ENCODE measurements around the gene AMDHD2. TPM values are rescaled to one million over a fixed set of nuclear protein-coding genes. Genes with fewer than 3 reads are reported as not detected.

AMDHD2 gene
- total and polyA plus RNA-seq, 7 donors, result 5.4 to 12.6 (median 9.4) TPM

DNA sequence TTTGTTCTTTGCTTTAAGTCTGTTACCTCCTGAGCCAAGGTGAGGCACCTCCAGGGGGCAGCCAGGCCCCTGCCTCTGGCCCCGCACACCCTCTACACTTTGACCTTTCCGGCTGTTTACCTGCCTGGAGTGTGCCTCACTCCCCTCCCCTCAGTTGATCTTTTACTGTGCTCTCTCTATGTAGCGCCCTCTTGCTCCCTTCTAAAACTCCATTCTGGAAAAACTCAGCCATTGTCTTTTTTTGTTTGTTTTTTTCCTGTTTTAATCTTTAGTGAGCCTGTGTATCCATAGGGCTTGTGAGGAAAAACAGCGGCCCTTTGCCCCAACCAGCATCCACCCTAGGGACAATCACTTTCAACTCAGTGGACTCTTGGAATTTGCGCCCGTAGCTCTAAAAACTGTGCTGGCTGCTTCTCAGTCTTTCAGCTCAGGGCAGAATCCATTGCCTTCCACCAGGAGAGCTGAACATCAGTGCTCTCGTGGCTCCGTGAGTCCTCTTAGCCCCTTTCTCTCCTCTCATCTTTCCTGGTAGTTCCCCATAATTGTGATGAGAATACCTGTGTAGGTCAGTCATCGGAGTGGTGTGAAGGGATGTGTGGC lies 4.3 kb downstream of the AMDHD2 start:
- Histone ChIP-seq H3K27ac (no peak overlapping the region), H3K4me3 (no peak overlapping the region), H3K36me3 (ENCODE audit: insufficient read depth in 1 of 2, low read depth in 1 of 2) (peaks cover 0 to 69% of the 10 kb centered on the region in 2 donors), H3K27me3 (ENCODE audit: insufficient read depth in 3 of 3, low read length in 2 of 3) (no peaks in the 10 kb centered on the region), H3K9me3 (no peaks in the 10 kb centered on the region), H3K4me1 (peaks cover 15% of the 10 kb centered on the region)
- intact Hi-C loops (cut with DNase I), result no loop called here
- TF ChIP-seq, protein P1, sequence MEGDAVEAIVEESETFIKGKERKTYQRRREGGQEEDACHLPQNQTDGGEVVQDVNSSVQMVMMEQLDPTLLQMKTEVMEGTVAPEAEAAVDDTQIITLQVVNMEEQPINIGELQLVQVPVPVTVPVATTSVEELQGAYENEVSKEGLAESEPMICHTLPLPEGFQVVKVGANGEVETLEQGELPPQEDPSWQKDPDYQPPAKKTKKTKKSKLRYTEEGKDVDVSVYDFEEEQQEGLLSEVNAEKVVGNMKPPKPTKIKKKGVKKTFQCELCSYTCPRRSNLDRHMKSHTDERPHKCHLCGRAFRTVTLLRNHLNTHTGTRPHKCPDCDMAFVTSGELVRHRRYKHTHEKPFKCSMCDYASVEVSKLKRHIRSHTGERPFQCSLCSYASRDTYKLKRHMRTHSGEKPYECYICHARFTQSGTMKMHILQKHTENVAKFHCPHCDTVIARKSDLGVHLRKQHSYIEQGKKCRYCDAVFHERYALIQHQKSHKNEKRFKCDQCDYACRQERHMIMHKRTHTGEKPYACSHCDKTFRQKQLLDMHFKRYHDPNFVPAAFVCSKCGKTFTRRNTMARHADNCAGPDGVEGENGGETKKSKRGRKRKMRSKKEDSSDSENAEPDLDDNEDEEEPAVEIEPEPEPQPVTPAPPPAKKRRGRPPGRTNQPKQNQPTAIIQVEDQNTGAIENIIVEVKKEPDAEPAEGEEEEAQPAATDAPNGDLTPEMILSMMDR (IDR thresholded peaks at IDR 0.05), result no peak
- DNase-seq (no peak), ATAC-seq (no peak)
- 95 to 96% (median 96%) methylated on average over 9 of the region's 9 CpGs for WGBS, 3 donors

DNA sequence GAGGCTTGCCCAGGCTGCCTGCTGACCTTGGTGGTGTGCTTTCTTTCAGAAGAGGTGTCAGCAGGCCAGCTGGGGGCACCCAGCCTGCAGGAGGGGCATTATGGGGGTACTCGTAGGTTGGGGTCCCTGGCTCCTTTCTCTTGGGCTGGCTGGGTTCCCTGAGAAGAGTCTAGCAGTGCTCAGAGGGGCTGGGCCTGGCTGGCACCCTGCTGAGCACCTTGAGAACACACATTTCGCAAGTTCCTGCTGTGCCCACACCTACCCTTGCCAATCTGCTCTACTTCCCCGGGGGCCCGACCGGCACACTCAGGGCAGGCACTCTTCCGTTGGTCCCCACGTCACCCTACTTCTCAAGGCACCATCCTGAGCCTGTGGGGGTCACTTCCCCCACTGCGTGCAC lies 6.0 kb downstream of the AMDHD2 start:
- 89 to 92% (median 90%) methylated on average over 8 of the region's 8 CpGs for WGBS, 3 donors
- Histone ChIP-seq H3K27me3 (ENCODE audit: insufficient read depth in 3 of 3, low read length in 2 of 3) (no peaks in the 10 kb centered on the region), H3K36me3 (ENCODE audit: insufficient read depth in 1 of 2, low read depth in 1 of 2) (peaks cover 0 to 68% of the 10 kb centered on the region in 2 donors), H3K27ac (no peak overlapping the region), H3K4me3 (no peak overlapping the region), H3K9me3 (no peaks in the 10 kb centered on the region), H3K4me1 (peaks cover 9% of the 10 kb centered on the region)
- intact Hi-C loops (cut with DNase I), result no loop called here
- TF ChIP-seq, protein P1 (IDR thresholded peaks at IDR 0.05), result no peak
- DNase-seq (no peak), ATAC-seq (no peak)

GRCh38 chr16:2527071-2527783 lies 7.1 kb downstream of the AMDHD2 start:
- 81 to 89% (median 84%) methylated on average over 11 to 12 of the region's 12 CpGs for WGBS, 3 donors
- H3K36me3 ChIP-seq (ENCODE audit: insufficient read depth in 1 of 2, low read depth in 1 of 2), result peaks cover 0 to 65% of the 10 kb centered on the region in 2 donors
- peaks cover 7% of the 10 kb centered on the region for H3K4me1 ChIP-seq
- intact Hi-C loops (cut with DNase I), result no loop called here
- DNase-seq (no peak), ATAC-seq (no peak)
- H3K4me3 ChIP-seq, result no peak overlapping the region
- TF ChIP-seq, protein P1 (IDR thresholded peaks at IDR 0.05), result no peak
- no peaks in the 10 kb centered on the region for H3K9me3 ChIP-seq
- no peak overlapping the region for H3K27ac ChIP-seq
- no peaks in the 10 kb centered on the region for H3K27me3 ChIP-seq (ENCODE audit: insufficient read depth in 3 of 3, low read length in 2 of 3)

GRCh38 chr16:2527784-2528100 lies 7.6 kb downstream of the AMDHD2 start:
- H3K4me1 ChIP-seq, result peaks cover 10% of the 10 kb centered on the region
- H3K27ac ChIP-seq, result no peak overlapping the region
- DNase-seq (no peak), ATAC-seq (no peak)
- no peak overlapping the region for H3K4me3 ChIP-seq
- no peaks in the 10 kb centered on the region for H3K27me3 ChIP-seq (ENCODE audit: insufficient read depth in 3 of 3, low read length in 2 of 3)
- TF ChIP-seq, protein P1 (IDR thresholded peaks at IDR 0.05), result no peak
- peaks cover 0 to 62% of the 10 kb centered on the region in 2 donors for H3K36me3 ChIP-seq (ENCODE audit: insufficient read depth in 1 of 2, low read depth in 1 of 2)
- intact Hi-C loops (cut with DNase I), result no loop called here
- H3K9me3 ChIP-seq, result no peaks in the 10 kb centered on the region
- 91 to 95% (median 94%) methylated on average over 19 to 24 of the region's 24 CpGs for WGBS, 3 donors

Measured in psoas muscle (tissue), 8 donors.